Glutamatergic neuron (in vitro differentiated cells): ENCODE results near the gene RACK1. TPM values are rescaled to one million over a fixed set of nuclear protein-coding genes. Genes with fewer than 3 reads are reported as not detected.

Experiments used
- DNase-seq: peaks from one replicate; pipeline ENCODE4 v3.0.0; 2022
- H3K27ac Mint-ChIP-seq: one replicate; pipeline ENCODE4 v1.8.0; 2020; ENCODE audit warnings: mild to moderate bottlenecking, mixed read lengths, inconsistent platforms; ENCODE audit not compliant: unreplicated experiment
- H3K27me3 Mint-ChIP-seq: one replicate; pipeline ENCODE4 v1.8.0; 2020; ENCODE audit warnings: mild to moderate bottlenecking, moderate library complexity, mixed read lengths, inconsistent platforms; ENCODE audit not compliant: unreplicated experiment
- H3K36me3 Mint-ChIP-seq: one replicate; pipeline ENCODE4 v1.8.0; 2020; ENCODE audit warnings: mild to moderate bottlenecking, mixed read lengths, inconsistent platforms; ENCODE audit not compliant: unreplicated experiment
- H3K4me1 Mint-ChIP-seq: one replicate; pipeline ENCODE4 v1.8.0; 2020; ENCODE audit warnings: mild to moderate bottlenecking, low read depth, mixed read lengths, inconsistent platforms; ENCODE audit not compliant: unreplicated experiment
- H3K4me3 Mint-ChIP-seq: one replicate; pipeline ENCODE4 v1.8.0; 2020; ENCODE audit warnings: mild to moderate bottlenecking, mixed read lengths, inconsistent platforms; ENCODE audit not compliant: unreplicated experiment
- H3K9me3 Mint-ChIP-seq: one replicate; pipeline ENCODE4 v1.8.0; 2020; ENCODE audit warnings: mild to moderate bottlenecking, moderate library complexity, mixed read lengths, inconsistent platforms; ENCODE audit not compliant: unreplicated experiment
- CTCF ChIP-seq: fragments of 200-600 bp; sonication (generic); IDR thresholded peaks from one replicate; pipeline ENCODE4 v1.5.0; 2021; ENCODE audit not compliant: partially characterized antibody, unreplicated experiment
- total RNA-seq: library from RNA; stranded (reverse); fragmentation: NEBNext Ultra II Directional; extraction: Animal tissue kit (Norgen Biotek cat#: 25700); gene quantifications from one replicate; pipeline ENCODE4 v1.2.1, GENCODE V29; 2021; ENCODE audit not compliant: unreplicated experiment

Gene RACK1
- total RNA-seq, 1 donor from 2014 or later: 1,397 TPM

GRCh38 chr5:181260720-181261319 is 17.1 kb upstream of the RACK1 start, which contains the start of gene TRIM52:
TRIM52 (minus strand) TSS chr5:181261143; CDS start chr5:181260813, 330 bp downstream.
- Mint-ChIP-seq H3K4me1 (peaks cover 20% of the 10 kb centered on the region), H3K36me3 (no peaks in the 10 kb centered on the region), H3K9me3 (peaks cover 10% of the 10 kb centered on the region), H3K4me3 (peak within 1 kb of the TSS; percentile 97), H3K27me3 (peaks cover 13% of the 10 kb centered on the region), H3K27ac (peak within 1 kb of the TSS; percentile 89)
- no peak for TF ChIP-seq CTCF
- peak; percentile 96 for DNase-seq

GRCh38 chr5:181259974-181260719 is 16.4 kb upstream of the RACK1 start:
- TF ChIP-seq CTCF: no peak
- peaks cover 13% of the 10 kb centered on the region for H3K27me3 Mint-ChIP-seq
- H3K36me3 Mint-ChIP-seq: no peaks in the 10 kb centered on the region
- peak overlapping the region; percentile 89 for H3K27ac Mint-ChIP-seq
- peaks cover 10% of the 10 kb centered on the region for H3K9me3 Mint-ChIP-seq
- peak overlapping the region; percentile 97 for H3K4me3 Mint-ChIP-seq
- DNase-seq: no peak
- peaks cover 15% of the 10 kb centered on the region for H3K4me1 Mint-ChIP-seq

- Mint-ChIP-seq H3K4me3 (peak overlapping the region; percentile 97), H3K4me1 (peaks cover 12% of the 10 kb centered on the region), H3K27ac (no peak overlapping the region), H3K9me3 (peaks cover 8% of the 10 kb centered on the region), H3K27me3 (peaks cover 13% of the 10 kb centered on the region), H3K36me3 (no peaks in the 10 kb centered on the region)
- DNase-seq: no peak
- no peak for TF ChIP-seq CTCF
Observed at GRCh38 chr5:181259283-181259682, 15.6 kb upstream of the RACK1 start.

- H3K36me3 Mint-ChIP-seq: no peaks in the 10 kb centered on the region
- no peak for DNase-seq
- no peak for TF ChIP-seq CTCF
- H3K4me3 Mint-ChIP-seq: peak overlapping the region; percentile 97
- H3K27me3 Mint-ChIP-seq: peaks cover 12% of the 10 kb centered on the region
- peaks cover 12% of the 10 kb centered on the region for H3K4me1 Mint-ChIP-seq
- H3K9me3 Mint-ChIP-seq: peaks cover 8% of the 10 kb centered on the region
- H3K27ac Mint-ChIP-seq: no peak overlapping the region
Observed at GRCh38 chr5:181258576-181258975, 14.9 kb upstream of the RACK1 start.
